Panc1 (cell line): ENCODE measurements around the gene R3HDM2.

ENCODE experiments used
- POLR2AphosphoS5 ChIP-seq: IDR thresholded peaks from 2 replicates; pipeline ENCODE4 v1.6.1; 2012; ENCODE audit warnings: mild to moderate bottlenecking, low read depth, low read length, moderate library complexity
- TF ChIP-seq, protein P1 (sequence below): fragments of 450-650 bp; IDR thresholded peaks from 2 replicates; pipeline ENCODE4 v1.5.1; 2017; ENCODE audit warnings: mild to moderate bottlenecking
- TF ChIP-seq, protein P2 (sequence below), 2 experiments: IDR thresholded peaks; 2 replicates each; pipeline ENCODE4 v1.6.1; 2011 to 2012; ENCODE audit warnings: low read depth in 2 of 2, control low read depth in 1 of 2, low read length in 1 of 2, mild to moderate bottlenecking in 1 of 2, moderate library complexity in 1 of 2; ENCODE audit not compliant: insufficient read depth in 1 of 2

DNA sequence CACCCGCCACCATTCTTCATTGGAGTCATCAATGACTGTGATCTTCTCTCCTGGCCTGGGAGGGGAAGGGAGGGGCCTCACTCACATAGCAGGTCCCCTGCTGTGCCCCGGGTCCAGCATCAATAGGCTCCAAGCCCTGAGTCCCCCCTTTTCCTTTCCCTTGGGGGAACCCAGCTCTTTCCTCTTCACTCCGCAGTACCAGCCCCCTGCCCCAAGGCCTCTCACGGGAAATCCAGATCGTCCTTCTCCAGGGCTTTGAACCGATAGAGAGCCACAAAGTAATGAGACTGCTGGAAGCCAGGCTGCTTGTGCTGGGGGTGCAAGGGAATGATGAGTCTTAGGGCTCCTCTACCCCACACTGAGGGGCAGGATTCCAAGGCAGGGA lies 186.5 kb downstream of the R3HDM2 start:
- TF ChIP-seq, protein P1, sequence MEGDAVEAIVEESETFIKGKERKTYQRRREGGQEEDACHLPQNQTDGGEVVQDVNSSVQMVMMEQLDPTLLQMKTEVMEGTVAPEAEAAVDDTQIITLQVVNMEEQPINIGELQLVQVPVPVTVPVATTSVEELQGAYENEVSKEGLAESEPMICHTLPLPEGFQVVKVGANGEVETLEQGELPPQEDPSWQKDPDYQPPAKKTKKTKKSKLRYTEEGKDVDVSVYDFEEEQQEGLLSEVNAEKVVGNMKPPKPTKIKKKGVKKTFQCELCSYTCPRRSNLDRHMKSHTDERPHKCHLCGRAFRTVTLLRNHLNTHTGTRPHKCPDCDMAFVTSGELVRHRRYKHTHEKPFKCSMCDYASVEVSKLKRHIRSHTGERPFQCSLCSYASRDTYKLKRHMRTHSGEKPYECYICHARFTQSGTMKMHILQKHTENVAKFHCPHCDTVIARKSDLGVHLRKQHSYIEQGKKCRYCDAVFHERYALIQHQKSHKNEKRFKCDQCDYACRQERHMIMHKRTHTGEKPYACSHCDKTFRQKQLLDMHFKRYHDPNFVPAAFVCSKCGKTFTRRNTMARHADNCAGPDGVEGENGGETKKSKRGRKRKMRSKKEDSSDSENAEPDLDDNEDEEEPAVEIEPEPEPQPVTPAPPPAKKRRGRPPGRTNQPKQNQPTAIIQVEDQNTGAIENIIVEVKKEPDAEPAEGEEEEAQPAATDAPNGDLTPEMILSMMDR: no peak
- no peak for TF ChIP-seq POLR2AphosphoS5
- TF ChIP-seq, protein P2, sequence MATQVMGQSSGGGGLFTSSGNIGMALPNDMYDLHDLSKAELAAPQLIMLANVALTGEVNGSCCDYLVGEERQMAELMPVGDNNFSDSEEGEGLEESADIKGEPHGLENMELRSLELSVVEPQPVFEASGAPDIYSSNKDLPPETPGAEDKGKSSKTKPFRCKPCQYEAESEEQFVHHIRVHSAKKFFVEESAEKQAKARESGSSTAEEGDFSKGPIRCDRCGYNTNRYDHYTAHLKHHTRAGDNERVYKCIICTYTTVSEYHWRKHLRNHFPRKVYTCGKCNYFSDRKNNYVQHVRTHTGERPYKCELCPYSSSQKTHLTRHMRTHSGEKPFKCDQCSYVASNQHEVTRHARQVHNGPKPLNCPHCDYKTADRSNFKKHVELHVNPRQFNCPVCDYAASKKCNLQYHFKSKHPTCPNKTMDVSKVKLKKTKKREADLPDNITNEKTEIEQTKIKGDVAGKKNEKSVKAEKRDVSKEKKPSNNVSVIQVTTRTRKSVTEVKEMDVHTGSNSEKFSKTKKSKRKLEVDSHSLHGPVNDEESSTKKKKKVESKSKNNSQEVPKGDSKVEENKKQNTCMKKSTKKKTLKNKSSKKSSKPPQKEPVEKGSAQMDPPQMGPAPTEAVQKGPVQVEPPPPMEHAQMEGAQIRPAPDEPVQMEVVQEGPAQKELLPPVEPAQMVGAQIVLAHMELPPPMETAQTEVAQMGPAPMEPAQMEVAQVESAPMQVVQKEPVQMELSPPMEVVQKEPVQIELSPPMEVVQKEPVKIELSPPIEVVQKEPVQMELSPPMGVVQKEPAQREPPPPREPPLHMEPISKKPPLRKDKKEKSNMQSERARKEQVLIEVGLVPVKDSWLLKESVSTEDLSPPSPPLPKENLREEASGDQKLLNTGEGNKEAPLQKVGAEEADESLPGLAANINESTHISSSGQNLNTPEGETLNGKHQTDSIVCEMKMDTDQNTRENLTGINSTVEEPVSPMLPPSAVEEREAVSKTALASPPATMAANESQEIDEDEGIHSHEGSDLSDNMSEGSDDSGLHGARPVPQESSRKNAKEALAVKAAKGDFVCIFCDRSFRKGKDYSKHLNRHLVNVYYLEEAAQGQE (IDR thresholded peaks at IDR 0.05; ENCODE audit: insufficient read depth in 1 of 2, low read depth in 2 of 2, low read length in 1 of 2): no peak
